ENCODE measurements around the gene PARD6G. TPM values are rescaled to one million over a fixed set of nuclear protein-coding genes. Genes with fewer than 3 reads are reported as not detected.

The PARD6G gene
- total RNA-seq, 1 donor from 2014 or later: 30.7 TPM

- Mint-ChIP-seq H3K4me1 (peaks cover 21% of the 10 kb centered on the region), H3K36me3 (peaks cover 8% of the 10 kb centered on the region), H3K9me3 (peaks cover 6% of the 10 kb centered on the region), H3K27me3 (ENCODE audit: low read depth) (no peaks in the 10 kb centered on the region), H3K27ac (no peak overlapping the region), H3K4me3 (no peak overlapping the region)
- DNase-seq (ENCODE audit: low spot score in 2 of 2, unreplicated experiment in 2 of 2): no peak
- TF ChIP-seq CTCF (IDR thresholded peaks at IDR 0.05; ENCODE audit: unreplicated experiment): no peak
Measured at GRCh38 chr18:80232030-80232429, 15.3 kb downstream of the PARD6G start.

GRCh38 chr18:80231616-80232015, 15.7 kb downstream of the PARD6G start:
- Mint-ChIP-seq H3K9me3 (peaks cover 3% of the 10 kb centered on the region), H3K4me1 (peaks cover 21% of the 10 kb centered on the region), H3K27ac (no peak overlapping the region), H3K36me3 (peaks cover 5% of the 10 kb centered on the region), H3K27me3 (ENCODE audit: low read depth) (no peaks in the 10 kb centered on the region), H3K4me3 (no peak overlapping the region)
- DNase-seq (ENCODE audit: low spot score in 2 of 2, unreplicated experiment in 2 of 2): peak in 1 of 2 experiments; percentile 16
- TF ChIP-seq CTCF (IDR thresholded peaks at IDR 0.05; ENCODE audit: unreplicated experiment): no peak

GRCh38 chr18:80231151-80231550, 16.2 kb downstream of the PARD6G start:
- DNase-seq (ENCODE audit: low spot score in 2 of 2, unreplicated experiment in 2 of 2): peak in 1 of 2 experiments; percentile 28
- no peak overlapping the region for H3K4me3 Mint-ChIP-seq
- peaks cover 4% of the 10 kb centered on the region for H3K36me3 Mint-ChIP-seq
- H3K9me3 Mint-ChIP-seq: no peaks in the 10 kb centered on the region
- no peaks in the 10 kb centered on the region for H3K27me3 Mint-ChIP-seq (ENCODE audit: low read depth)
- TF ChIP-seq CTCF (IDR thresholded peaks at IDR 0.05; ENCODE audit: unreplicated experiment): no peak
- H3K27ac Mint-ChIP-seq: no peak overlapping the region
- H3K4me1 Mint-ChIP-seq: peaks cover 21% of the 10 kb centered on the region

- no peaks in the 10 kb centered on the region for H3K27me3 Mint-ChIP-seq (ENCODE audit: low read depth)
- H3K9me3 Mint-ChIP-seq: no peaks in the 10 kb centered on the region
- TF ChIP-seq CTCF (IDR thresholded peaks at IDR 0.05; ENCODE audit: unreplicated experiment): no peak
- H3K27ac Mint-ChIP-seq: no peak overlapping the region
- H3K4me1 Mint-ChIP-seq: peaks cover 21% of the 10 kb centered on the region
- DNase-seq (ENCODE audit: low spot score in 2 of 2, unreplicated experiment in 2 of 2): peak in 1 of 2 experiments; percentile 24
- H3K36me3 Mint-ChIP-seq: peaks cover 1% of the 10 kb centered on the region
- no peak overlapping the region for H3K4me3 Mint-ChIP-seq
Measured at GRCh38 chr18:80229766-80230745, 17.3 kb downstream of the PARD6G start.

GRCh38 chr18:80229363-80229762, 18.0 kb downstream of the PARD6G start:
- DNase-seq (ENCODE audit: low spot score in 2 of 2, unreplicated experiment in 2 of 2): peak in 1 of 2 experiments; percentile 33
- H3K27me3 Mint-ChIP-seq (ENCODE audit: low read depth): no peaks in the 10 kb centered on the region
- peaks cover 21% of the 10 kb centered on the region for H3K4me1 Mint-ChIP-seq
- no peak for TF ChIP-seq CTCF (IDR thresholded peaks at IDR 0.05; ENCODE audit: unreplicated experiment)
- no peak overlapping the region for H3K27ac Mint-ChIP-seq
- no peak overlapping the region for H3K4me3 Mint-ChIP-seq
- peaks cover 1% of the 10 kb centered on the region for H3K36me3 Mint-ChIP-seq
- no peaks in the 10 kb centered on the region for H3K9me3 Mint-ChIP-seq
